Stimulated activated CD4-positive, alpha-beta T cell treated with anti-CD3 and anti-CD28 coated beads, Interleukin-2, amount 100 ng/mL, for 4 hours (primary cell): ENCODE measurements around the gene CDYL.

Source experiments
- DNase-seq: peaks from one replicate; pipeline ENCODE4 v3.0.0-alpha.2; 2020; ENCODE audit warnings: low read depth

Gene CDYL

GRCh38 chr6:4964675-4965561 is 188.7 kb downstream of the CDYL start:
- no peak for DNase-seq

GRCh38 chr6:4965562-4966389 is 189.6 kb downstream of the CDYL start:
- DNase-seq = no peak

GRCh38 chr6:4967301-4968030 is 191.3 kb downstream of the CDYL start:
- no peak for DNase-seq

GRCh38 chr6:4969609-4970285 is 193.5 kb downstream of the CDYL start:
- no peak for DNase-seq

GRCh38 chr6:4970739-4971395 is 194.7 kb downstream of the CDYL start:
- DNase-seq = no peak

- DNase-seq = no peak
Measured at GRCh38 chr6:4971851-4972250, 195.6 kb downstream of the CDYL start.

GRCh38 chr6:4972438-4972837 is 196.2 kb downstream of the CDYL start:
- no peak for DNase-seq

GRCh38 chr6:4973415-4973814 is 197.2 kb downstream of the CDYL start:
- no peak for DNase-seq

- DNase-seq = no peak
Measured at GRCh38 chr6:4973982-4974745, 198.0 kb downstream of the CDYL start.

- DNase-seq = no peak
Measured at GRCh38 chr6:4974962-4975361, 198.8 kb downstream of the CDYL start.

- no peak for DNase-seq
Measured at GRCh38 chr6:4975506-4975905, 199.3 kb downstream of the CDYL start.

- no peak for DNase-seq
Measured at GRCh38 chr6:4977468-4977867, 201.3 kb downstream of the CDYL start.

GRCh38 chr6:4979426-4979825 is 203.2 kb downstream of the CDYL start:
- DNase-seq = no peak

GRCh38 chr6:4981761-4982160 is 205.6 kb downstream of the CDYL start:
- DNase-seq = no peak

- DNase-seq = no peak
Measured at GRCh38 chr6:4983322-4983721, 207.1 kb downstream of the CDYL start.

GRCh38 chr6:4986999-4987398 is 210.8 kb downstream of the CDYL start:
- DNase-seq = no peak

GRCh38 chr6:4987432-4987831 is 211.2 kb downstream of the CDYL start:
- DNase-seq = no peak

- no peak for DNase-seq
Measured at GRCh38 chr6:4994741-4995140, 218.5 kb downstream of the CDYL start.

GRCh38 chr6:4997862-4998261 is 221.7 kb downstream of the CDYL start:
- no peak for DNase-seq

- DNase-seq = no peak
Measured at GRCh38 chr6:4999586-4999985, 223.4 kb downstream of the CDYL start.
